ENCODE results near the gene SATL1. TPM values are rescaled to one million over a fixed set of nuclear protein-coding genes. Genes with fewer than 3 reads are reported as not detected.
"Not testable (repeated sequence)": the region's sequence is repeated elsewhere in the genome, so short reads cannot be mapped to it uniquely, and the experiment has no call there.

Gene SATL1
- total and polyA plus RNA-seq, 5 donors from 2014 or later = not detected

DNA sequence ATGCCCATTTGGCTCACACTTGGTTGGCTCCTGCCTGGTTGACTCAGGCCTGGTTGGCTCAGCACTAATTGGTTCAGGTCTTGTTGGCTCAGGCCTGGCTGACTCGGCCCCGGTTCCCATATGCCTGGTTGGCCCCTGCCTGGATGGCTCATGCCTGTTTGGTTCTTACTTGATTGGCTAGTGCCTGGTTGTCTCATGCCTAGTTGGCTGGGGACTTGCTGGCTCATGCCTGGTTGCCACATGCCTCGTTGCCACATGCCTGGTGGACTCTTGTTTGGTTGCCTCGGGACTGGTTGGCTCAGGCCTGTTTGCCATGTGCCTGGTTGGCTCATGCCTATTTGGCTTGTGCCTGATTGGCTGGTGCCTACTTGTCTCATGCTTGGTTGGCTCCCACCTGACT, 136.2 kb downstream of the SATL1 start:
- no peak overlapping the region for H3K4me3 ChIP-seq (ENCODE audit: low read depth, low read length)
- Mint-ChIP-seq H3K9me3 (no peaks in the 10 kb centered on the region), H3K27ac (no peak overlapping the region), H3K4me3 (no peak overlapping the region), H3K36me3 (no peaks in the 10 kb centered on the region), H3K4me1 (no peaks in the 10 kb centered on the region), H3K27me3 (no peaks in the 10 kb centered on the region)
- H3K27ac ChIP-seq (ENCODE audit: insufficient read depth, low read length, poor library complexity, severe bottlenecking) = no peak overlapping the region
- no peaks in the 10 kb centered on the region for H3K4me1 ChIP-seq (ENCODE audit: control insufficient read depth, insufficient read depth, low read length, poor library complexity, severe bottlenecking)
- ATAC-seq (ENCODE audit: low read depth in 2 of 2) (no peak), DNase-seq (no peak)
- H3K27me3 ChIP-seq (ENCODE audit: control insufficient read depth, insufficient read depth, low read length) = no peaks in the 10 kb centered on the region
- H3K36me3 ChIP-seq (ENCODE audit: control insufficient read depth, insufficient read depth, low read length) = no peaks in the 10 kb centered on the region
- no peaks in the 10 kb centered on the region for H3K9me3 ChIP-seq (ENCODE audit: control insufficient read depth in 2 of 2, low read length in 2 of 2)

DNA sequence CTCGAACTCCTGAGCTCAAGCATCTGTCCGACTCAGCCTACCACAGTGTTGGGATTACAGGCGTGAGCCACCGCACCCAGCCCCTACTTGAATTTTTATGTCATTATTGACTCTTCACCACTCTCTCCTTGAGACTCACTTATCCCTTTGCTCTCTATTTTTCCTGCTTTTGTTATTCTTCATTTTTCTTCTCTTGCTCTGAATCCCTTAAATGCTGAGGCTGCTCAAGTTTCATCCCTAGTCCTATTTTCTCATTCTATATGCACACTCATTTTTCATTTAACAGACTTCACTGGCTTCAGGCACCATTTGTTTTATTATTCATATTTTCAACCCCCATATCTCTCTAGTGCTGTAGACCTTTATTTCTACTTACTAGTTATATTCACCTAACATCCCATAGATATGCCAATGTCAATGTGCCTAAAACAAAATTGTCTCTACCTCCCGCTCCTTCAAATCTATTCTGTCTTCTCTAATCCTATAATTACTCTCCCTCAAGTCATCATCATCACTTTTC, 154.2 kb downstream of the SATL1 start:
- Mint-ChIP-seq H3K4me1 (no peaks in the 10 kb centered on the region), H3K4me3 (no peak overlapping the region), H3K27me3 (no peaks in the 10 kb centered on the region), H3K36me3 (peaks cover 14% of the 10 kb centered on the region), H3K27ac (no peak overlapping the region), H3K9me3 (no peaks in the 10 kb centered on the region)
- H3K9me3 ChIP-seq (ENCODE audit: control insufficient read depth in 2 of 2, low read length in 2 of 2) = no peaks in the 10 kb centered on the region
- peaks cover 7% of the 10 kb centered on the region for H3K36me3 ChIP-seq (ENCODE audit: control insufficient read depth, insufficient read depth, low read length)
- H3K4me3 ChIP-seq (ENCODE audit: low read depth, low read length) = no peak overlapping the region
- no peak for DNase-seq
- H3K27ac ChIP-seq (ENCODE audit: insufficient read depth, low read length, poor library complexity, severe bottlenecking) = no peak overlapping the region
- H3K4me1 ChIP-seq (ENCODE audit: control insufficient read depth, insufficient read depth, low read length, poor library complexity, severe bottlenecking) = no peaks in the 10 kb centered on the region
- no peaks in the 10 kb centered on the region for H3K27me3 ChIP-seq (ENCODE audit: control insufficient read depth, insufficient read depth, low read length)
- no peak for ATAC-seq (ENCODE audit: low read depth in 2 of 2)

DNA sequence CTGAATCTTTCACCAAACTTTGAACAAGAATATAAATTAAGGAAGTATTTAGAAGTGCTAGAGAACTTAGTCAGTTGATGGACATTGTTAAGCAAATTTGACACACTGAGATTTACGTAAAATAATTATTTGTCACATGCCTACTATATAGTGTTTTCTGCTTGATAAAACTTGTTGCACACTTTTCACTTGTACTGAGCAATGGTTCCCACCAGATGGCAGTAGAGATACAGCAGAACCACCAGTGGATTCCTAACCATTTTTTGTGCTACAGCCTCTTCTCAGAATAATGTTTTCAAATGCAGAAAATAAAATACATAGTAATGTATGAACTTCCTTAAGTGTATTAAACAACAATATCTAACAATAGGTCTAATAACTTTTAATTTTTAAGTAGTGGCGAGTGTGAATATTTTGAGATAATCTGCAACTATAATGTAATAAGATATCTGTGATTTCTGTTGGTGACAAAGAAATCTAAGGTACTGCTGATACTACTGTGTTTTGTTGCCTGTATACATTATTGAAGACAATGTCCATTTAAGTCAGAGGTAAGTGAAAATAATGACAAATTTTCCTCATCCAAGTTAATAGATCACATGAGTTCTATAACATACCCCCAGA, 158.7 kb downstream of the SATL1 start:
- no peak for ATAC-seq (ENCODE audit: low read depth in 2 of 2)
- Mint-ChIP-seq H3K27me3 (no peaks in the 10 kb centered on the region), H3K36me3 (peaks cover 7% of the 10 kb centered on the region), H3K4me1 (no peaks in the 10 kb centered on the region), H3K4me3 (peak overlapping the region in 1 of 4 donors; percentile 38), H3K27ac (no peak overlapping the region), H3K9me3 (no peaks in the 10 kb centered on the region)
- no peaks in the 10 kb centered on the region for H3K27me3 ChIP-seq (ENCODE audit: control insufficient read depth, insufficient read depth, low read length)
- no peak overlapping the region for H3K4me3 ChIP-seq (ENCODE audit: low read depth, low read length)
- no peaks in the 10 kb centered on the region for H3K9me3 ChIP-seq (ENCODE audit: control insufficient read depth in 2 of 2, low read length in 2 of 2)
- no peaks in the 10 kb centered on the region for H3K4me1 ChIP-seq (ENCODE audit: control insufficient read depth, insufficient read depth, low read length, poor library complexity, severe bottlenecking)
- peaks cover 6% of the 10 kb centered on the region for H3K36me3 ChIP-seq (ENCODE audit: control insufficient read depth, insufficient read depth, low read length)
- no peak overlapping the region for H3K27ac ChIP-seq (ENCODE audit: insufficient read depth, low read length, poor library complexity, severe bottlenecking)
- peak in 2 of 3 donors; percentile 34 to 48 for DNase-seq

DNA sequence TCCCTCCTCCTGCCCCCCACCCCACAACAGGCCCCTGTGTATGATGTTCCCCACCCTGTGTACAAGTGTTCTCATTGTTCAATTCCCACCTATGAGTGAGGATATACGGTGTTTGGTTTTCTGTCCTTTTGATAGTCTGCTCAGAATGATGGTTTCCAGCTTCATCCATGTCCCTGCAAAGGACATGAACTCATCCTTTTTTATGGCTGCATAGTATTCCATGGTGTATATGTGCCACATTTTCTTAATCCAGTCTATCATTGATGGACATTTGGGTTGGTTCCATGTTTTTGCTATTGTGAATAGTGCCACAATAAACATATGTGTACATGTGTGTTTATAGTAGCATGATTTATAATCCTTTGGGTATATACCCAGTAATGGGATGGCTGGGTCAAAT, 166.3 kb downstream of the SATL1 start:
- not testable (repeated sequence) for H3K27ac ChIP-seq (ENCODE audit: insufficient read depth, low read length, poor library complexity, severe bottlenecking); ATAC-seq (ENCODE audit: low read depth in 2 of 2); H3K9me3 Mint-ChIP-seq; H3K27me3 ChIP-seq (ENCODE audit: control insufficient read depth, insufficient read depth, low read length); H3K27me3 Mint-ChIP-seq; H3K4me1 ChIP-seq (ENCODE audit: control insufficient read depth, insufficient read depth, low read length, poor library complexity, severe bottlenecking); H3K4me1 Mint-ChIP-seq; DNase-seq; H3K36me3 ChIP-seq (ENCODE audit: control insufficient read depth, insufficient read depth, low read length); H3K4me3 ChIP-seq (ENCODE audit: low read depth, low read length); H3K36me3 Mint-ChIP-seq; H3K4me3 Mint-ChIP-seq; H3K27ac Mint-ChIP-seq; H3K9me3 ChIP-seq (ENCODE audit: control insufficient read depth in 2 of 2, low read length in 2 of 2)

DNA sequence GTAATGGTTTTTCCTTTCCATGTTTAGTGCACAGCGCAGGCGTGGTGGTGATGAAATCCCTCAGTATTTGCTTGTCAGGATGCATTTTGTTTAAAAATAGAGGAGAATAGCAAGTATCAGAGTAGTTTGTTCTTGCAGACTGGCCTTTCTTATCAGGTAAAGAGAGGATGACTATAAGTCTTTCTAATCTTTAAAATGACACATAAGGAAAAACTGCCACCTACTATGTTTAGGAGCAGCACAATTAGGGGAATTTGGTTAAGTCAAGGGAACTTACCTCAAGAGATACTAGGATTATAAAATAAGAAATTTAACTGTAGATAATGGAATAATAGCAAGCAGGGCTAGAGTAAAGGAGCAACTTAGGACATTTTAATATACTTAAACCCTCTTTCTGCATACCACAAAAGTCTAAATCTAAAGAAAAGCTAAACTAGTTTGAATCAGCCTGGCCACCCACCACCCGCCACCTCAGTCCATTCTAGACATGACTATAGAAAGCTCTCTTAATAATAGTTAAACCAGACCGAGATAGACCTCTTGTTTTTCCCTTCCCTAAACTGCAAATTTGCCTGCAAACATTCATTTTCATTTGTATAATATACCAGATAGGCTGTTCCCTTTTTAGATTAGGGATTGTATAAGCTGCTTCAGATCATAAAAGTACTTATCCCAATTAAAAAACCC, 177.9 kb downstream of the SATL1 start:
- no peaks in the 10 kb centered on the region for H3K27me3 ChIP-seq (ENCODE audit: control insufficient read depth, insufficient read depth, low read length)
- ATAC-seq (ENCODE audit: low read depth in 2 of 2) (no peak), DNase-seq (no peak)
- no peak overlapping the region for H3K27ac ChIP-seq (ENCODE audit: insufficient read depth, low read length, poor library complexity, severe bottlenecking)
- peaks cover 0 to 2% (median 0%) of the 10 kb centered on the region in 7 donors for H3K9me3 Mint-ChIP-seq
- H3K36me3 Mint-ChIP-seq = peaks cover 16% of the 10 kb centered on the region
- H3K4me1 ChIP-seq (ENCODE audit: control insufficient read depth, insufficient read depth, low read length, poor library complexity, severe bottlenecking) = no peaks in the 10 kb centered on the region
- no peak overlapping the region for H3K4me3 ChIP-seq (ENCODE audit: low read depth, low read length)
- H3K4me1 Mint-ChIP-seq = no peaks in the 10 kb centered on the region
- H3K27me3 Mint-ChIP-seq = no peaks in the 10 kb centered on the region
- H3K4me3 Mint-ChIP-seq = no peak overlapping the region
- no peak overlapping the region for H3K27ac Mint-ChIP-seq
- peaks cover 4% of the 10 kb centered on the region for H3K36me3 ChIP-seq (ENCODE audit: control insufficient read depth, insufficient read depth, low read length)
- H3K9me3 ChIP-seq (ENCODE audit: control insufficient read depth in 2 of 2, low read length in 2 of 2) = no peaks in the 10 kb centered on the region

DNA sequence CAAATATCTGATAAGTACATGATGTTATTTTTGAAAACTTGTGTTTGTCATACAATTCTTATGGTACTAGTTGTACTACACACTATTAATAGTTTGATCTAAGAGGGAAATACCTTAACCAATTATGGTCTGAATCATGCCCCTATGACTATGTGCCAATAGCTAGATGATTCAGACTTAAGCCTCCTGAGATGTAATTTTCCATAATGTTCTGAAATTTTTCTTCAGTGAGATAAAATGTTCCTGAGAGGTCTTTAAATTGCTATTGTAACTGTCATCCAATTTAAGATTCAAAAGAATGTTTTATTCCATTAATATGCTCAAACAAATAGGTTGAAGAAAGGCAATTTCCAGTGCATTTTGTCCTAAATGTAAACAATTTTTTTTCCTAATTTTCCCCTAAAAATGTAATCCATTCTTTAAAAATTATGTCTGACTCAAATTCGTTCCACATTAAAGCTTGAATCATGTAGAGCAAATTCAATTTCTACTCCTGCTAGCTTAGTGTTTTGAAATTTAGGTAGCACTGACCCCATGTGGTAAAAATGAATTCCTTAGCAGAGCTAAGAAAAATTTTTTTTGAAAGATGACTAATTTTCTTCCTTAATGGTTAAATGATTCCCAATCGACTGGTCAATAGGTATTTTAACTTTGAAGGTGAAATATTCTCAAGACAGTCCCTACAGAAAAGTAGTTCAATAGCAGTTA, 190.8 kb downstream of the SATL1 start:
- ATAC-seq (ENCODE audit: low read depth in 2 of 2) (no peak), DNase-seq (peak in 1 of 3 donors; percentile 8)
- Mint-ChIP-seq H3K9me3 (no peaks in the 10 kb centered on the region), H3K4me1 (no peaks in the 10 kb centered on the region), H3K27ac (no peak overlapping the region), H3K27me3 (no peaks in the 10 kb centered on the region), H3K4me3 (no peak overlapping the region), H3K36me3 (no peaks in the 10 kb centered on the region)
- Histone ChIP-seq H3K4me3 (ENCODE audit: low read depth, low read length) (no peak overlapping the region), H3K27me3 (ENCODE audit: control insufficient read depth, insufficient read depth, low read length) (no peaks in the 10 kb centered on the region), H3K9me3 (ENCODE audit: control insufficient read depth in 2 of 2, low read length in 2 of 2) (no peaks in the 10 kb centered on the region), H3K27ac (ENCODE audit: insufficient read depth, low read length, poor library complexity, severe bottlenecking) (no peak overlapping the region), H3K36me3 (ENCODE audit: control insufficient read depth, insufficient read depth, low read length) (no peaks in the 10 kb centered on the region), H3K4me1 (ENCODE audit: control insufficient read depth, insufficient read depth, low read length, poor library complexity, severe bottlenecking) (no peaks in the 10 kb centered on the region)

DNA sequence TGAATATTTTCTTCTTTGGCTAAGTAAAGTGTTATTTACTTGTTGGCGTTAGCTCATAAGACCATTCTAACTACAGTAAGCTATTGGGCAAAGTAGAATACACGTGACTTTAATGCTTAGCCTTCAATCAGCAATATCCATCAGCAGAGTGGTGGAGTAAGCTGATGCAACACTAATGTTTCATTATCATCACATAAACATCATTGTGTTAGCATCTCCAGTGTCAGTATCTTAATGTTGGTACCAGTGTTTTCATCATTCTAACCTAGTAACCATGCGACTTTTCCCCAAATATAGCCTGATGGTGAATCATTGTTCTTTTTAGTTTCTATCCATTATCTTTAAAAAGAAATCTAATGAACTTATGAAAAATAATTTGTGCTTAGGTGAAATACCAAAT, 191.4 kb downstream of the SATL1 start:
- DNase-seq (no peak), ATAC-seq (ENCODE audit: low read depth in 2 of 2) (no peak)
- Mint-ChIP-seq H3K27ac (no peak overlapping the region), H3K27me3 (no peaks in the 10 kb centered on the region), H3K9me3 (no peaks in the 10 kb centered on the region), H3K36me3 (no peaks in the 10 kb centered on the region), H3K4me3 (no peak overlapping the region), H3K4me1 (no peaks in the 10 kb centered on the region)
- H3K4me1 ChIP-seq (ENCODE audit: control insufficient read depth, insufficient read depth, low read length, poor library complexity, severe bottlenecking) = no peaks in the 10 kb centered on the region
- no peaks in the 10 kb centered on the region for H3K36me3 ChIP-seq (ENCODE audit: control insufficient read depth, insufficient read depth, low read length)
- H3K27ac ChIP-seq (ENCODE audit: insufficient read depth, low read length, poor library complexity, severe bottlenecking) = no peak overlapping the region
- H3K4me3 ChIP-seq (ENCODE audit: low read depth, low read length) = no peak overlapping the region
- H3K9me3 ChIP-seq (ENCODE audit: control insufficient read depth in 2 of 2, low read length in 2 of 2) = no peaks in the 10 kb centered on the region
- no peaks in the 10 kb centered on the region for H3K27me3 ChIP-seq (ENCODE audit: control insufficient read depth, insufficient read depth, low read length)

Measured in CD4-positive, CD25-positive, alpha-beta regulatory T cell (primary cell).